Measurements from ENCODE around the gene SMIM23. TPM values are rescaled to one million over a fixed set of nuclear protein-coding genes. Genes with fewer than 3 reads are reported as not detected.
A peak's percentile ranks its signal among the peaks of the same experiment; 100 is the strongest.

Gene SMIM23
- not detected for total RNA-seq
- long read RNA-seq, result 0 reads

- no peak for ATAC-seq
- intact Hi-C loops (cut with DNase I), result no loop called here
These were observed at the start of gene SMIM23 for GRCh38 chr5:171785517-171785916. Gene SMIM23, plus strand, starts transcription at chr5:171785817. Its CDS starts 55 bp downstream, at chr5:171785872.

GRCh38 chr5:171736976-171737891 lies 48.4 kb upstream of the SMIM23 start:
- peak; percentile 84 to 85 for ATAC-seq
- peak; percentile 64 for DNase-seq
- intact Hi-C loops (cut with DNase I), result no loop called here

More at GRCh38 chr5:171785517-171785916, at the start of gene SMIM23:
- DNase-seq, result no peak

GRCh38 chr5:171738501-171738900 lies 47.1 kb upstream of the SMIM23 start:
- no peak for ATAC-seq

GRCh38 chr5:171739271-171739670 lies 46.3 kb upstream of the SMIM23 start:
- DNase-seq, result no peak
- no peak for ATAC-seq
- intact Hi-C loops (cut with DNase I), result no loop called here

More at GRCh38 chr5:171738501-171738900, 47.1 kb upstream of the SMIM23 start:
- intact Hi-C loops (cut with DNase I), result no loop called here
- DNase-seq, result no peak

- ATAC-seq, result no peak
- intact Hi-C loops (cut with DNase I), result loop anchor here in 1 of 2 donors (5.0 kb wide), 1 partner anchor 99 kb away; no protein-coding TSS in a partner anchor
These were observed 42.1 kb upstream of the SMIM23 start for GRCh38 chr5:171743436-171744076.

GRCh38 chr5:171744264-171744663 lies 41.4 kb upstream of the SMIM23 start:
- no peak for DNase-seq
- intact Hi-C loops (cut with DNase I), result loop anchor here in 1 of 2 donors (5.0 kb wide), 1 partner anchor 98 kb away; no protein-coding TSS in a partner anchor
- ATAC-seq, result no peak

More at GRCh38 chr5:171743436-171744076, 42.1 kb upstream of the SMIM23 start:
- DNase-seq, result no peak

- intact Hi-C loops (cut with DNase I), result loop anchor here in 1 of 2 donors (5.0 kb wide), 1 partner anchor 97 kb away; no protein-coding TSS in a partner anchor
- DNase-seq (no peak), ATAC-seq (no peak)
These were observed 40.7 kb upstream of the SMIM23 start for GRCh38 chr5:171744882-171745281.

- DNase-seq (no peak), ATAC-seq (peak in 1 of 2 donors; percentile 35)
- intact Hi-C loops (cut with DNase I), result no loop called here
These were observed 40.0 kb upstream of the SMIM23 start for GRCh38 chr5:171745602-171746001.

GRCh38 chr5:171747061-171747859 lies 38.4 kb upstream of the SMIM23 start:
- ATAC-seq (no peak), DNase-seq (no peak)
- intact Hi-C loops (cut with DNase I), result no loop called here

- intact Hi-C loops (cut with DNase I), result no loop called here
- ATAC-seq, result no peak
- DNase-seq, result no peak
These were observed 36.9 kb upstream of the SMIM23 start for GRCh38 chr5:171748720-171749119.

- DNase-seq (no peak), ATAC-seq (peak; percentile 13 to 55)
- intact Hi-C loops (cut with DNase I), result no loop called here
These were observed 36.3 kb upstream of the SMIM23 start for GRCh38 chr5:171749365-171749764.

- ATAC-seq (peak; percentile 75 to 88), DNase-seq (peak; percentile 80)
- intact Hi-C loops (cut with DNase I), result loop anchor here in 1 of 2 donors (5.0 kb wide), 1 partner anchor 108 kb away; no protein-coding TSS in a partner anchor
These were observed 35.3 kb upstream of the SMIM23 start for GRCh38 chr5:171750311-171750788.

- DNase-seq, result no peak
- intact Hi-C loops (cut with DNase I), result no loop called here
- peak in 1 of 2 donors; percentile 51 for ATAC-seq
These were observed 30.2 kb upstream of the SMIM23 start for GRCh38 chr5:171755354-171755821.

GRCh38 chr5:171757853-171758535 lies 27.6 kb upstream of the SMIM23 start:
- intact Hi-C loops (cut with DNase I), result no loop called here
- DNase-seq, result no peak
- ATAC-seq, result no peak

GRCh38 chr5:171759777-171760176 lies 25.8 kb upstream of the SMIM23 start:
- ATAC-seq (no peak), DNase-seq (no peak)
- intact Hi-C loops (cut with DNase I), result no loop called here

- DNase-seq (no peak), ATAC-seq (no peak)
- intact Hi-C loops (cut with DNase I), result no loop called here
These were observed 23.5 kb upstream of the SMIM23 start for GRCh38 chr5:171762021-171762608.

GRCh38 chr5:171762903-171763302 lies 22.7 kb upstream of the SMIM23 start:
- intact Hi-C loops (cut with DNase I), result no loop called here
- no peak for DNase-seq
- ATAC-seq, result no peak

GRCh38 chr5:171764265-171764664 lies 21.4 kb upstream of the SMIM23 start:
- intact Hi-C loops (cut with DNase I), result no loop called here
- no peak for ATAC-seq
- DNase-seq, result no peak
